Measurements from ENCODE around the gene NOTCH1.

The NOTCH1 gene

GRCh38 chr9:136531904-136532798 is 13.7 kb downstream of the NOTCH1 start:
- no peak for DNase-seq (ENCODE audit: low read depth in 2 of 2)

- no peak for DNase-seq (ENCODE audit: low read depth in 2 of 2)
Observed at GRCh38 chr9:136531186-136531903, 14.5 kb downstream of the NOTCH1 start.

- no peak for DNase-seq (ENCODE audit: low read depth in 2 of 2)
Observed at GRCh38 chr9:136530461-136531089, 15.3 kb downstream of the NOTCH1 start.

GRCh38 chr9:136529516-136530460 is 16.1 kb downstream of the NOTCH1 start:
- DNase-seq (ENCODE audit: low read depth in 2 of 2), result no peak

- no peak for DNase-seq (ENCODE audit: low read depth in 2 of 2)
Observed at GRCh38 chr9:136528716-136529341, 17.0 kb downstream of the NOTCH1 start.

- no peak for DNase-seq (ENCODE audit: low read depth in 2 of 2)
Observed at GRCh38 chr9:136527721-136528710, 17.8 kb downstream of the NOTCH1 start.

GRCh38 chr9:136527131-136527530 is 18.7 kb downstream of the NOTCH1 start:
- DNase-seq (ENCODE audit: low read depth in 2 of 2), result no peak

GRCh38 chr9:136526625-136527066 is 19.2 kb downstream of the NOTCH1 start:
- DNase-seq (ENCODE audit: low read depth in 2 of 2), result no peak

GRCh38 chr9:136525841-136526499 is 19.9 kb downstream of the NOTCH1 start:
- no peak for DNase-seq (ENCODE audit: low read depth in 2 of 2)

GRCh38 chr9:136525207-136525606 is 20.6 kb downstream of the NOTCH1 start:
- DNase-seq (ENCODE audit: low read depth in 2 of 2), result no peak

- no peak for DNase-seq (ENCODE audit: low read depth in 2 of 2)
Observed at GRCh38 chr9:136522314-136523237, 23.3 kb downstream of the NOTCH1 start.

- no peak for DNase-seq (ENCODE audit: low read depth in 2 of 2)
Observed at GRCh38 chr9:136521537-136521936, 24.3 kb downstream of the NOTCH1 start.

- no peak for DNase-seq (ENCODE audit: low read depth in 2 of 2)
Observed at GRCh38 chr9:136520053-136520540, 25.8 kb downstream of the NOTCH1 start.

GRCh38 chr9:136519263-136520052 is 26.4 kb downstream of the NOTCH1 start:
- no peak for DNase-seq (ENCODE audit: low read depth in 2 of 2)

GRCh38 chr9:136518623-136519022 is 27.2 kb downstream of the NOTCH1 start:
- no peak for DNase-seq (ENCODE audit: low read depth in 2 of 2)

GRCh38 chr9:136517950-136518349 is 27.9 kb downstream of the NOTCH1 start:
- DNase-seq (ENCODE audit: low read depth in 2 of 2), result no peak

All from stimulated activated CD4-positive, alpha-beta T cell treated with anti-CD3 and anti-CD28 coated beads, Interleukin-4, amount 100 ng/mL, for 48 hours (primary cell).